Upper lobe of right lung (tissue), 1 donor: ENCODE measurements around the gene GUCY1B1. TPM values are rescaled to one million over a fixed set of nuclear protein-coding genes. Genes with fewer than 3 reads are reported as not detected.

ENCODE experiments used
- ATAC-seq: fragments of 200-7000 bp; cut with Tn5 transposase; one replicate; pipeline ENCODE4 v1.9.1; 2020; ENCODE audit warnings: mild to moderate bottlenecking, moderate library complexity
- DNase-seq: peaks from one replicate; pipeline ENCODE4 v3.0.0-alpha.2; 2020
- H3K27ac ChIP-seq: fragments of 200-600 bp; one replicate; pipeline ENCODE4 v1.8.0; 2022
- H3K27me3 ChIP-seq: fragments of 200-600 bp; one replicate; pipeline ENCODE4 v1.8.0; 2022; ENCODE audit warnings: mild to moderate bottlenecking
- H3K36me3 ChIP-seq: fragments of 200-600 bp; one replicate; pipeline ENCODE4 v1.8.0; 2022
- H3K4me1 ChIP-seq: fragments of 200-600 bp; one replicate; pipeline ENCODE4 v1.8.0; 2022
- H3K4me3 ChIP-seq: fragments of 200-600 bp; one replicate; pipeline ENCODE4 v1.8.0; 2022; ENCODE audit warnings: mild to moderate bottlenecking
- H3K9me3 ChIP-seq: fragments of 200-600 bp; one replicate; pipeline ENCODE4 v1.8.0; 2022
- intact Hi-C: fragments of 100-400 bp; cut with DNase I; formaldehyde crosslinking; loops from one replicate; pipeline ENCODE4 v1.11.0; 2022
- total RNA-seq: library from RNA; stranded (reverse); fragmentation: NEBNext Ultra II Directional; extraction: Animal tissue kit (Norgen Biotek cat#: 25700); gene quantifications from one replicate; pipeline ENCODE4 v1.2.1, GENCODE V29; 2021
- TF ChIP-seq, protein P1 (sequence below): fragments of 200-600 bp; IDR thresholded peaks from one replicate; pipeline ENCODE4 v1.8.0; 2022; ENCODE audit warnings: antibody characterized with exemption
- donor health status: DM: no; HTN: yes; CAD: no; lungs with severe emphysema.

The GUCY1B1 gene
- total RNA-seq, 1 donor from 2014 or later, result 21.9 TPM

DNA sequence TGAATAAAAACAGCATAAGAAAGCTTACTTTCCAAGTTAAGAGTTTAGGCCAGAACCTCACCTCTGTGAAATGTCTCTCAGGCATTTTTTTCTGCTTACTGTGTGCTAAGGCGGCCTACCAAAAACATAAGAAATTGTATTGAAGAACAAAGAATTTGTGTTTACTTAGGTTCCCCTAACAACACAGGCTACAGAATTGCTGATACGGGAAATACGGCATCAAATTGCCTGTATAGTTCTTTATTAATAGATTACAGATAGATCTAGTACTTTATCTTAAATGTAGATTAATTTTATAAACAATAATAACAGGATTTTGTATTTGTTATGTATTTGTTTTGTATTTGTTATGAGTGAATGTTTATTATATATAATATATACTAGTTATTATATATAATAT lies 94.4 kb downstream of the GUCY1B1 start:
- H3K27me3 ChIP-seq, result no peaks in the 10 kb centered on the region
- DNase-seq (no peak), ATAC-seq (no peak)
- no peaks in the 10 kb centered on the region for H3K36me3 ChIP-seq
- no peak overlapping the region for H3K27ac ChIP-seq
- TF ChIP-seq, protein P1, sequence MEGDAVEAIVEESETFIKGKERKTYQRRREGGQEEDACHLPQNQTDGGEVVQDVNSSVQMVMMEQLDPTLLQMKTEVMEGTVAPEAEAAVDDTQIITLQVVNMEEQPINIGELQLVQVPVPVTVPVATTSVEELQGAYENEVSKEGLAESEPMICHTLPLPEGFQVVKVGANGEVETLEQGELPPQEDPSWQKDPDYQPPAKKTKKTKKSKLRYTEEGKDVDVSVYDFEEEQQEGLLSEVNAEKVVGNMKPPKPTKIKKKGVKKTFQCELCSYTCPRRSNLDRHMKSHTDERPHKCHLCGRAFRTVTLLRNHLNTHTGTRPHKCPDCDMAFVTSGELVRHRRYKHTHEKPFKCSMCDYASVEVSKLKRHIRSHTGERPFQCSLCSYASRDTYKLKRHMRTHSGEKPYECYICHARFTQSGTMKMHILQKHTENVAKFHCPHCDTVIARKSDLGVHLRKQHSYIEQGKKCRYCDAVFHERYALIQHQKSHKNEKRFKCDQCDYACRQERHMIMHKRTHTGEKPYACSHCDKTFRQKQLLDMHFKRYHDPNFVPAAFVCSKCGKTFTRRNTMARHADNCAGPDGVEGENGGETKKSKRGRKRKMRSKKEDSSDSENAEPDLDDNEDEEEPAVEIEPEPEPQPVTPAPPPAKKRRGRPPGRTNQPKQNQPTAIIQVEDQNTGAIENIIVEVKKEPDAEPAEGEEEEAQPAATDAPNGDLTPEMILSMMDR, result no peak
- no peak overlapping the region for H3K4me3 ChIP-seq
- H3K4me1 ChIP-seq, result no peaks in the 10 kb centered on the region
- intact Hi-C loops, result no loop called here
- H3K9me3 ChIP-seq, result no peaks in the 10 kb centered on the region

DNA sequence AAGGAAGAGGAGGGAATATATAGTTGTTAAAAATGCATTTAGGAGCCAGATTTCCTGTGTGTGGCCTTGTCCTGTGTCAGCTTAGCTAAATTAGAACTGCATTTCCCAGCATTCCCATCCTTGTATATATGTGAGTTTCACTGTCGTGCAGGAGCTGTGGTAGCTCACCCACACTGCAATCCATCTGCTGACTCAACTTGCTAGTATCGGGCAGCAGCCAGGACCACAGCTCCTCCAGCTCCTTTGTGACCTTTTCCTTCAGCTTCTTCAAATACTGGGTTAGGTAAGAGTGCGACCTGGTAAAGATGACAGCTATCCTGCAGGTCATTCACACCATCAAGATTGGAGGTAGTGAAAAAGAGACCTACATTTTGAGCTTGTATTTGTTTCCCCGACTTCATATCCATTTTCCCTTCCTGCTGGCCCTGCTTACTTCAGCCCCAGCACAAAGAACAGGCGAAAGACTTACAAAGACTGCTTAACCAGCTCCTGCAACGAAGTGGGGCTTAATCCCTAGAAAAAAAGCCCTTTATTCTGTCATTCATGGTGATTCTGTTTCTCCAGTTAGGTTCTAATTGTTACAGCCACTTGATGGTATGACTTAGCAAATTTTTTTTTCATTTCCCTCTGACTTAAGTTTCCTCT lies 95.9 kb downstream of the GUCY1B1 start:
- ATAC-seq (no peak), DNase-seq (no peak)
- intact Hi-C loops, result no loop called here

DNA sequence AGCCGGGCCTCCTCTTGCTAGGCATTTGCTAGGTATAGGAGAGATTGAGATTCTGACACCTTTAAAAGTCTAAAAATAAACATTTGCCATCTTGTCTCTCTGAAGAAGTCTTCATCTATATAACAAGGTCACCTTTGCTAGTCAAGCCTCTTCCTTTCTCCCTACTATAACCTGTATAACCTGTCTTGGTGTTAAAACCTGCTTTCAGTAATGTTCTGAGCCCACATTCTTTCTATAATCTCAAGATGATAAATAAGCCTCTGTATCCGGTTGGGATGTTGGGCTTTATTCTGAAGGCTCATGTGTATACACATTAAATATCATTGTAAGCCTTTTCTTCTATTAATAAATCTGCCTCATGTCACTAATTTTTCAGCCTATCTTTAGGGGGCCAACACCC lies 97.1 kb downstream of the GUCY1B1 start:
- no peaks in the 10 kb centered on the region for H3K27me3 ChIP-seq
- H3K4me1 ChIP-seq, result no peaks in the 10 kb centered on the region
- no peak for ATAC-seq
- H3K4me3 ChIP-seq, result no peak overlapping the region
- intact Hi-C loops, result no loop called here
- TF ChIP-seq, protein P1, result no peak
- no peak overlapping the region for H3K27ac ChIP-seq
- no peaks in the 10 kb centered on the region for H3K9me3 ChIP-seq
- DNase-seq, result no peak
- H3K36me3 ChIP-seq, result no peaks in the 10 kb centered on the region

More for the DNA sequence above, 95.9 kb downstream of the GUCY1B1 start:
- Histone ChIP-seq H3K27me3 (no peaks in the 10 kb centered on the region), H3K4me3 (no peak overlapping the region), H3K4me1 (no peaks in the 10 kb centered on the region), H3K27ac (no peak overlapping the region), H3K9me3 (no peaks in the 10 kb centered on the region), H3K36me3 (no peaks in the 10 kb centered on the region)
- TF ChIP-seq, protein P1, result no peak

Other genes starting within 250 kb of the GUCY1B1 start
- 76.0 TPM for gene GUCY1A1, start 92.2 kb upstream of the GUCY1B1 start, total RNA-seq
- gene ASIC5, start 107.3 kb downstream of the GUCY1B1 start, total RNA-seq, result not detected
- gene TDO2, start 144.7 kb downstream of the GUCY1B1 start, total RNA-seq, result 3.0 TPM
- 30.5 TPM for gene CTSO, start 194.8 kb downstream of the GUCY1B1 start, total RNA-seq